WTC11 (cell line): Measurements from ENCODE around the gene CELF4. TPM values are rescaled to one million over a fixed set of nuclear protein-coding genes. Genes with fewer than 3 reads are reported as not detected.

ENCODE experiments used
- AFF4 ChIP-seq: sonication (generic); formaldehyde crosslinking; IDR thresholded peaks from 2 replicates; pipeline ENCODE4 v1.8.1; 2023; ENCODE audit warnings: mild to moderate bottlenecking, missing genetic modification reagents, borderline replicate concordance
- AR ChIP-seq: fragments of 250-450 bp; sonication (Bioruptor Pico); IDR thresholded peaks from 2 replicates; pipeline ENCODE4 v1.9.0; 2021; ENCODE audit warnings: mild to moderate bottlenecking
- CREB1 ChIP-seq: sonication (generic); formaldehyde crosslinking; IDR thresholded peaks from 2 replicates; pipeline ENCODE4 v1.8.0; 2023; ENCODE audit warnings: mild to moderate bottlenecking, missing genetic modification reagents
- JAZF1 ChIP-seq: fragments of 250-450 bp; sonication (Bioruptor Pico); IDR thresholded peaks from 2 replicates; pipeline ENCODE4 v1.9.0; 2021; ENCODE audit warnings: moderate library complexity, mild to moderate bottlenecking, inconsistent platforms
- JUN ChIP-seq: sonication (generic); formaldehyde crosslinking; IDR thresholded peaks from 2 replicates; pipeline ENCODE4 v1.8.0; 2023; ENCODE audit warnings: mild to moderate bottlenecking, missing genetic modification reagents
- PREB ChIP-seq: sonication (generic); formaldehyde crosslinking; IDR thresholded peaks from 2 replicates; pipeline ENCODE4 v1.8.1; 2022; ENCODE audit warnings: mild to moderate bottlenecking, missing genetic modification reagents, moderate library complexity, borderline replicate concordance
- STAT6 ChIP-seq: sonication (generic); formaldehyde crosslinking; conservative IDR thresholded peaks from 2 replicates; pipeline ENCODE4 v1.8.1; 2023; ENCODE audit warnings: mild to moderate bottlenecking, low read depth, missing genetic modification reagents, moderate library complexity
- TCF7 ChIP-seq: sonication (generic); formaldehyde crosslinking; IDR thresholded peaks from 2 replicates; pipeline ENCODE4 v1.8.0; 2022; ENCODE audit warnings: mild to moderate bottlenecking, low read depth, missing genetic modification reagents, moderate library complexity
- USF1 ChIP-seq: sonication (generic); formaldehyde crosslinking; IDR thresholded peaks from 2 replicates; pipeline ENCODE4 v1.8.0; 2022; ENCODE audit warnings: mild to moderate bottlenecking, missing genetic modification reagents
- ZMAT4 ChIP-seq: fragments of 250-450 bp; sonication (Bioruptor Pico); IDR thresholded peaks from 2 replicates; pipeline ENCODE4 v1.9.0; 2021; ENCODE audit warnings: mild to moderate bottlenecking
- ZNF532 ChIP-seq: fragments of 250-450 bp; sonication (Bioruptor Pico); IDR thresholded peaks from 2 replicates; pipeline ENCODE4 v1.9.0; 2021; ENCODE audit warnings: mild to moderate bottlenecking, borderline replicate concordance
- total RNA-seq: library from RNA; stranded (reverse); gene quantifications from 3 replicates; pipeline ENCODE4 v1.2.3, GENCODE V29; 2021

Gene CELF4
- total RNA-seq, 1 experiment from 2014 or later: 2.9 TPM

- no peak for TF ChIP-seq JUN (CRISPR knock-in tag)
- no peak for TF ChIP-seq PREB (CRISPR knock-in tag)
- TF ChIP-seq AR: no peak
- TF ChIP-seq JAZF1 (CRISPR knock-in tag): no peak
- no peak for TF ChIP-seq ZMAT4 (CRISPR knock-in tag)
- TF ChIP-seq USF1 (CRISPR knock-in tag): no peak
- TF ChIP-seq ZNF532 (CRISPR knock-in tag): no peak
- no peak for TF ChIP-seq AFF4 (CRISPR knock-in tag)
- TF ChIP-seq TCF7: no peak
- TF ChIP-seq STAT6 (CRISPR knock-in tag): no peak
- TF ChIP-seq CREB1 (CRISPR knock-in tag): no peak
- TF ChIP-seq, all 79 proteins: peak for 0
Observed at GRCh38 chr18:37286801-37287200, 278.8 kb downstream of the CELF4 start (continued).
